ENCODE results near the gene NRCAM. TPM values are rescaled to one million over a fixed set of nuclear protein-coding genes. Genes with fewer than 3 reads are reported as not detected.

Gene NRCAM
- total and polyA plus RNA-seq, 10 of the 15 experiments (the other 5 are each of a cell fraction or from before 2014, with no cell fraction given) = 0.30 to 2.0 (median 1.0) TPM

GRCh38 chr7:108152198-108152597, 304.0 kb downstream of the NRCAM start (continued):
- TF ChIP-seq REST (IDR thresholded peaks at IDR 0.05; ENCODE audit: low read depth, low read length) (no peak), CBX5 (IDR thresholded peaks at IDR 0.05; ENCODE audit: low read depth) (no peak), CTCF (IDR thresholded peaks at IDR 0.05 in 2 of 3, conservative IDR thresholded peaks at IDR 0.05 in 1 of 3; ENCODE audit: control insufficient read depth in 2 of 3, extremely low read depth in 1 of 3, insufficient read depth in 1 of 3, low read depth in 3 of 3, low read length in 3 of 3) (no peak), EP300 (IDR thresholded peaks at IDR 0.05; ENCODE audit: borderline replicate concordance in 1 of 2, control insufficient read depth in 1 of 2, low read depth in 2 of 2, low read length in 2 of 2) (no peak), NBN (IDR thresholded peaks at IDR 0.05) (no peak)

- Histone ChIP-seq H3K9ac (ENCODE audit: control insufficient read depth, insufficient read depth, low read length) (no peak overlapping the region), H3K27me3 (replicated peaks in 1 of 2; ENCODE audit: control insufficient read depth in 2 of 2, insufficient read depth in 2 of 2, low read length in 1 of 2) (peaks cover 0 to 4% of the 10 kb centered on the region in 2 experiments; a peak in 1 of 4 replicates), H3K4me2 (ENCODE audit: control insufficient read depth, insufficient read depth) (no peak overlapping the region), H3K79me2 (ENCODE audit: control insufficient read depth, insufficient read depth, low read length) (no peaks in the 10 kb centered on the region), H3K9me3 (replicated peaks; ENCODE audit: control insufficient read depth, insufficient read depth, low read length) (no peaks in the 10 kb centered on the region), H3K27ac (ENCODE audit: control insufficient read depth, insufficient read depth) (no peak overlapping the region), H3K4me3 (no peak overlapping the region), H2AFZ (ENCODE audit: control insufficient read depth, low read depth, low read length) (no peak overlapping the region), H4K20me1 (ENCODE audit: control insufficient read depth, insufficient read depth) (no peaks in the 10 kb centered on the region), H3K4me1 (ENCODE audit: control insufficient read depth, insufficient read depth, low read length) (no peaks in the 10 kb centered on the region), H3K36me3 (ENCODE audit: control insufficient read depth in 2 of 2, insufficient read depth in 2 of 2, low read length in 1 of 2) (no peaks in the 10 kb centered on the region)
- BruUV-seq (replicated peaks) = no TSS peak
- POLR2A ChIA-PET = no interaction called here
- no peak for ATAC-seq
- RAD21 ChIA-PET (ENCODE audit: unreplicated experiment) = interaction anchor here (1.0 to 1.4 kb wide), 3 partner anchors 36 to 43 kb away, joined by 3 to 4 read pairs (median 4); no protein-coding TSS in a partner anchor
- no peak for FAIRE-seq
- CTCF ChIA-PET = interaction anchor here (0.7 to 3.8 kb wide), 6 partner anchors 12 to 347 kb away, joined by 3 to 24 read pairs (median 4); no protein-coding TSS in a partner anchor
- no peak for DNase-seq (ENCODE audit: low read depth, low spot score)
- SMC1A ChIA-PET (ENCODE audit: uncharacterized antibody, unreplicated experiment) = interaction anchor here (1.1 to 1.3 kb wide), 3 partner anchors 25 to 36 kb away, joined by 3 read pairs; no protein-coding TSS in a partner anchor
- 32% methylated on average over 6 of the region's 6 CpGs for WGBS (ENCODE audit: insufficient coverage, insufficient replicate concordance, low lambda C conversion rate, missing lambda C conversion rate)
- in situ Hi-C loops (cut with MboI) (loop anchor here (5.0 kb wide), 1 partner anchor 38 kb away; no protein-coding TSS in a partner anchor), intact Hi-C loops (cut with micrococcal nuclease; ENCODE audit: unreplicated experiment) (loop anchor here (5.0 to 10.0 kb wide), 2 partner anchors 273 to 405 kb away; partner anchors contain the start of gene CBLL1)
- TF ChIP-seq ATF7 (IDR thresholded peaks at IDR 0.05; ENCODE audit: low read depth) (no peak), BCLAF1 (IDR thresholded peaks at IDR 0.05) (no peak), ZZZ3 (IDR thresholded peaks at IDR 0.05; ENCODE audit: control insufficient read depth, insufficient read length, low read depth) (no peak), NR2C2 (IDR thresholded peaks at IDR 0.05; ENCODE audit: borderline replicate concordance, control insufficient read depth, insufficient read length, low read depth) (no peak), EZH2 (IDR thresholded peaks at IDR 0.05; ENCODE audit: borderline replicate concordance, control insufficient read depth, low read depth, low read length) (no peak)
These were observed 306.3 kb downstream of the NRCAM start for GRCh38 chr7:108149908-108150307.
